Measurements from ENCODE around the gene DUS4L. TPM values are rescaled to one million over a fixed set of nuclear protein-coding genes. Genes with fewer than 3 reads are reported as not detected.

Gene DUS4L
- total RNA-seq, 2 experiments from 2014 or later = 14.9 to 23.0 TPM

DNA sequence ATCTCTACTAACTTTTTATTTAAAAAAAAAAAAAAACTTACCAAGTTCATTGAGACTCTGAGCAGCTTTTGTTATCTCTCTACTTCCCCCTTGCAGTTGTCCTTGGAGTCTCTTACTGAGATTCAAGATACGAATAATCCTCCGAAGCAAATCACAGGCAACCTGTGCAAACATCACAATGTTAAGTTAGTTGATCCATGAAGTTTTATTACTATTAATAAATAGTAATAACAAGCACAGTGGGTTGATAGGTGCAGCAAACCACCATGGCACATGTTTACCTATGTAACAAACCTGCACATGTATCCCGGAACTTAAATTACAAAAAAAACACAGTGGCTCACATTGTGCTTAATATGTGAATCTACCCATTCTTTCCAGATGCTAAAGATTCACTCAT, 36.6 kb upstream of the DUS4L start:
- H4K20me1 ChIP-seq (ENCODE audit: insufficient read depth, low read length) = no peaks in the 10 kb centered on the region
- H3K4me1 ChIP-seq (ENCODE audit: insufficient read depth, low read length, poor library complexity, severe bottlenecking) = no peaks in the 10 kb centered on the region
- no peak for DNase-seq (ENCODE audit: low spot score)
- H3K9me3 ChIP-seq (ENCODE audit: low read length) = no peaks in the 10 kb centered on the region
- H3K4me2 ChIP-seq (ENCODE audit: low read length) = no peak overlapping the region
- CTCF ChIA-PET (ENCODE audit: unreplicated experiment) = no interaction called here
- intact Hi-C loops (cut with micrococcal nuclease; ENCODE audit: unreplicated experiment) = no loop called here
- POLR2A ChIA-PET = no interaction called here
- no peaks in the 10 kb centered on the region for H3K79me2 ChIP-seq (ENCODE audit: insufficient read depth, low read depth, low read length)
- no peaks in the 10 kb centered on the region for H3K9me2 ChIP-seq (ENCODE audit: insufficient read depth, low read length)
- peaks cover 17% of the 10 kb centered on the region for H3K36me3 ChIP-seq (ENCODE audit: insufficient read depth, low read length)
- TF ChIP-seq, protein P1, sequence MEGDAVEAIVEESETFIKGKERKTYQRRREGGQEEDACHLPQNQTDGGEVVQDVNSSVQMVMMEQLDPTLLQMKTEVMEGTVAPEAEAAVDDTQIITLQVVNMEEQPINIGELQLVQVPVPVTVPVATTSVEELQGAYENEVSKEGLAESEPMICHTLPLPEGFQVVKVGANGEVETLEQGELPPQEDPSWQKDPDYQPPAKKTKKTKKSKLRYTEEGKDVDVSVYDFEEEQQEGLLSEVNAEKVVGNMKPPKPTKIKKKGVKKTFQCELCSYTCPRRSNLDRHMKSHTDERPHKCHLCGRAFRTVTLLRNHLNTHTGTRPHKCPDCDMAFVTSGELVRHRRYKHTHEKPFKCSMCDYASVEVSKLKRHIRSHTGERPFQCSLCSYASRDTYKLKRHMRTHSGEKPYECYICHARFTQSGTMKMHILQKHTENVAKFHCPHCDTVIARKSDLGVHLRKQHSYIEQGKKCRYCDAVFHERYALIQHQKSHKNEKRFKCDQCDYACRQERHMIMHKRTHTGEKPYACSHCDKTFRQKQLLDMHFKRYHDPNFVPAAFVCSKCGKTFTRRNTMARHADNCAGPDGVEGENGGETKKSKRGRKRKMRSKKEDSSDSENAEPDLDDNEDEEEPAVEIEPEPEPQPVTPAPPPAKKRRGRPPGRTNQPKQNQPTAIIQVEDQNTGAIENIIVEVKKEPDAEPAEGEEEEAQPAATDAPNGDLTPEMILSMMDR (conservative IDR thresholded peaks at IDR 0.05; ENCODE audit: low read length) = no peak
- TF ChIP-seq EZH2phosphoT487 (IDR thresholded peaks at IDR 0.05; ENCODE audit: borderline replicate concordance, low read depth, low read length) = no peak
- BruUV-seq (replicated peaks) = no TSS peak
- H3K27ac ChIP-seq (ENCODE audit: low read depth, low read length, poor library complexity, severe bottlenecking) = no peak overlapping the region
- no peak overlapping the region for H2AFZ ChIP-seq (ENCODE audit: low read length)
- no peak overlapping the region for H3K4me3 ChIP-seq (ENCODE audit: low read depth, low read length, poor library complexity, severe bottlenecking)

DNA sequence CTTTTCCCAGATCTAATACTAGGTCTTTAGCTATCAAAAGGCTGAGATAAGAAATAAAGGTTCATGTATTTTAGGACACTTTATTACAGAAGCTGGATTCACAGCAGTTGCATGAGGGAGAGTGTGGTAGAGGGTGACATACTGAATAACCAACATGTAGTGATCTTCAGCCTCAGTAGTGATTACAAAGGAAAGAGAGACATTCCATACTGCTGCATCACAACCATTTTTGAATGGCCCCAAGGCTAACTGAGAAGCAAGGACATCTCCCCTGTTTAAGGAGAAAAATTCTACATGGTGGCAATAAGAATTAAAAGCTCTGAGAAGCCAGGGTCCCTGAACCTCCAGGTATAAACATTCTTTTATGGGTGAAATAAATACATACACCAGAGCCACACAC, 35.3 kb upstream of the DUS4L start:
- BruUV-seq (replicated peaks) = no TSS peak
- POLR2A ChIA-PET = no interaction called here

DNA sequence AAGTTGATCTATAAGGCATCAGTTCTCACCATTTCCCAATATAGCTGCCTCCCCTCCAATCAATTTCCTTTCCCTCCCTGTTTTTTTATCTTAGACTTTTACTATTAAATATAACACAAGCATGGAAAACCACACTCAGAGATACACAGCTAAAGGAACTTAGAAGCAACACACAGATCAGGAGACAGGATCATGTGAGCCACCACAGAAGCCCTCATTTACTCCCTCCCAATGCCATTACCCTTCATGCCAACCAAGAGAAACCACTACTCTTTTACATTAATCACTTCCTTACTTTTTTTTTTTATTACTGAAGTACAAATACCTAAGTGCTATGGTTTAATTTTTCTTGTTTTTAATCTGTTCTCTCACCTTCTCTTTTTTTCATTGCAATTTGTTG, 33.0 kb upstream of the DUS4L start:
- Histone ChIP-seq H3K4me3 (ENCODE audit: low read depth, low read length, poor library complexity, severe bottlenecking) (no peak overlapping the region), H3K9me3 (ENCODE audit: low read length) (no peaks in the 10 kb centered on the region), H3K9me2 (ENCODE audit: insufficient read depth, low read length) (no peaks in the 10 kb centered on the region), H3K79me2 (ENCODE audit: insufficient read depth, low read depth, low read length) (no peaks in the 10 kb centered on the region), H3K27ac (ENCODE audit: low read depth, low read length, poor library complexity, severe bottlenecking) (no peak overlapping the region), H3K36me3 (ENCODE audit: insufficient read depth, low read length) (peaks cover 15% of the 10 kb centered on the region), H3K4me1 (ENCODE audit: insufficient read depth, low read length, poor library complexity, severe bottlenecking) (no peaks in the 10 kb centered on the region), H3K4me2 (ENCODE audit: low read length) (no peak overlapping the region), H4K20me1 (ENCODE audit: insufficient read depth, low read length) (no peaks in the 10 kb centered on the region), H2AFZ (ENCODE audit: low read length) (no peak overlapping the region)
- no TSS peak for BruUV-seq (replicated peaks)
- intact Hi-C loops (cut with micrococcal nuclease; ENCODE audit: unreplicated experiment) = no loop called here
- ChIA-PET POLR2A (interaction anchor here (0.7 to 1.1 kb wide), 2 partner anchors 33 to 139 kb away, joined by 3 read pairs; partner anchors contain the start of gene COG5), CTCF (ENCODE audit: unreplicated experiment) (no interaction called here)
- TF ChIP-seq EZH2phosphoT487 (IDR thresholded peaks at IDR 0.05; ENCODE audit: borderline replicate concordance, low read depth, low read length) = no peak
- TF ChIP-seq, protein P1 (conservative IDR thresholded peaks at IDR 0.05; ENCODE audit: low read length) = no peak
- DNase-seq (ENCODE audit: low spot score) = no peak

More for the DNA sequence above, 35.3 kb upstream of the DUS4L start:
- no peak overlapping the region for H3K27ac ChIP-seq (ENCODE audit: low read depth, low read length, poor library complexity, severe bottlenecking)
- H3K4me2 ChIP-seq (ENCODE audit: low read length) = no peak overlapping the region
- H3K4me1 ChIP-seq (ENCODE audit: insufficient read depth, low read length, poor library complexity, severe bottlenecking) = no peaks in the 10 kb centered on the region
- no peaks in the 10 kb centered on the region for H3K9me2 ChIP-seq (ENCODE audit: insufficient read depth, low read length)
- H3K9me3 ChIP-seq (ENCODE audit: low read length) = no peaks in the 10 kb centered on the region
- intact Hi-C loops (cut with micrococcal nuclease; ENCODE audit: unreplicated experiment) = no loop called here
- no peaks in the 10 kb centered on the region for H3K79me2 ChIP-seq (ENCODE audit: insufficient read depth, low read depth, low read length)
- no peak overlapping the region for H2AFZ ChIP-seq (ENCODE audit: low read length)
- no peak for DNase-seq (ENCODE audit: low spot score)
- CTCF ChIA-PET (ENCODE audit: unreplicated experiment) = no interaction called here
- H3K36me3 ChIP-seq (ENCODE audit: insufficient read depth, low read length) = peaks cover 23% of the 10 kb centered on the region
- TF ChIP-seq EZH2phosphoT487 (IDR thresholded peaks at IDR 0.05; ENCODE audit: borderline replicate concordance, low read depth, low read length) = no peak
- TF ChIP-seq, protein P1 (conservative IDR thresholded peaks at IDR 0.05; ENCODE audit: low read length) = no peak
- H4K20me1 ChIP-seq (ENCODE audit: insufficient read depth, low read length) = no peaks in the 10 kb centered on the region
- H3K4me3 ChIP-seq (ENCODE audit: low read depth, low read length, poor library complexity, severe bottlenecking) = no peak overlapping the region
